Lower leg skin (tissue), 4 donors: ENCODE measurements around the gene TEC. TPM values are rescaled to one million over a fixed set of nuclear protein-coding genes. Genes with fewer than 3 reads are reported as not detected.

Experiments
- DNase-seq, 2 donors: peaks; one replicate each; pipeline ENCODE4 v3.0.0-alpha.2; 2019; ENCODE audit warnings: low spot score in 2 of 2
- H3K4me3 ChIP-seq: fragments of 200-600 bp; sonication (generic); 2 replicates; pipeline ENCODE4 v1.5.1; 2017; ENCODE audit warnings: mild to moderate bottlenecking, low read depth; ENCODE audit not compliant: poor library complexity, severe bottlenecking
- CTCF ChIP-seq, 3 donors: fragments of 450-650 bp; IDR thresholded peaks; one replicate each; pipeline ENCODE4 v1.5.1; 2016; ENCODE audit warnings: antibody characterized with exemption in 3 of 3, mild to moderate bottlenecking in 3 of 3, moderate library complexity in 2 of 3
- POLR2A ChIP-seq, 2 donors: fragments of 450-650 bp; IDR thresholded peaks; one replicate each; pipeline ENCODE4 v1.6.1; 2016 to 2017; ENCODE audit warnings: antibody characterized with exemption in 2 of 2, mild to moderate bottlenecking in 1 of 2, moderate library complexity in 1 of 2
- WGBS, 2 donors: methylation state at CpG; one replicate each; pipeline ENCODE4 v1.1.5; 2018; 5-methylcytosine and 5-hydroxymethylcytosine counted together
- intact Hi-C: fragments of 100-400 bp; cut with DNase I; formaldehyde crosslinking; loops from one replicate; pipeline ENCODE4 v1.15.0; 2023; ENCODE audit warnings: low total_unique reads
- total RNA-seq, 4 donors: library from RNA; depleted of rRNA; stranded (reverse); fragments of >200 nt; gene quantifications; one replicate each; pipeline ENCODE4 v1.1.0, GENCODE V29; 2016

Gene TEC
- total RNA-seq, 4 donors from 2014 or later: 6.8 to 10.5 (median 8.8) TPM

- no peak overlapping the region for H3K4me3 ChIP-seq
- DNase-seq: no peak
- TF ChIP-seq CTCF (IDR thresholded peaks at IDR 0.05) (no peak), POLR2A (IDR thresholded peaks at IDR 0.05) (no peak)
- intact Hi-C loops: no loop called here
Observed at GRCh38 chr4:48137846-48138245, 131.8 kb downstream of the TEC start.

- intact Hi-C loops: no loop called here
- no peak for DNase-seq
- WGBS, 2 donors: 83 to 88% methylated on average over 5 of the region's 5 CpGs
- H3K4me3 ChIP-seq: no peak within 1 kb of the TSS
- no peak for TF ChIP-seq CTCF (IDR thresholded peaks at IDR 0.05)
- TF ChIP-seq POLR2A (IDR thresholded peaks at IDR 0.05): no peak
Observed at GRCh38 chr4:48134081-48134480, 135.6 kb downstream of the TEC start, which contains the start of gene TXK. TSS of gene TXK (minus strand) at chr4:48134250. CDS start at chr4:48134170, 80 bp downstream.

- H3K4me3 ChIP-seq: no peak overlapping the region
- intact Hi-C loops: no loop called here
- DNase-seq: no peak
- no peak for TF ChIP-seq POLR2A (IDR thresholded peaks at IDR 0.05)
- TF ChIP-seq CTCF (IDR thresholded peaks at IDR 0.05): no peak
Observed at GRCh38 chr4:48133669-48134068, 136.0 kb downstream of the TEC start.

- no peak overlapping the region for H3K4me3 ChIP-seq
- WGBS, 2 donors: 48 to 64% methylated on average over 4 of the region's 4 CpGs
- intact Hi-C loops: no loop called here
- no peak for DNase-seq
- TF ChIP-seq CTCF (IDR thresholded peaks at IDR 0.05) (no peak), POLR2A (IDR thresholded peaks at IDR 0.05) (no peak)
Observed at GRCh38 chr4:48131736-48132135, 137.9 kb downstream of the TEC start.

GRCh38 chr4:48130100-48130499 is 139.5 kb downstream of the TEC start:
- TF ChIP-seq CTCF (IDR thresholded peaks at IDR 0.05) (no peak), POLR2A (IDR thresholded peaks at IDR 0.05) (no peak)
- 79 to 92% methylated on average over 7 of the region's 7 CpGs for whole genome bisulfite sequencing, 2 donors
- DNase-seq: no peak
- intact Hi-C loops: no loop called here
- H3K4me3 ChIP-seq: no peak overlapping the region

- H3K4me3 ChIP-seq: no peak overlapping the region
Observed at GRCh38 chr4:48129307-48130014, 140.2 kb downstream of the TEC start.

More at GRCh38 chr4:48129307-48130014, 140.2 kb downstream of the TEC start:
- DNase-seq: no peak
- 42 to 44% methylated on average over 9 of the region's 9 CpGs for WGBS, 2 donors
- intact Hi-C loops: no loop called here
- TF ChIP-seq POLR2A (IDR thresholded peaks at IDR 0.05) (no peak), CTCF (IDR thresholded peaks at IDR 0.05) (no peak)
